Right lobe of liver (tissue), 4 donors: ENCODE measurements around the gene DLG2.

ENCODE experiments used
- POLR2A ChIP-seq: fragments of 450-650 bp; IDR thresholded peaks from one replicate; pipeline ENCODE4 v1.6.1; 2017; ENCODE audit warnings: antibody characterized with exemption, mild to moderate bottlenecking
- TF ChIP-seq, protein P1 (sequence below), 4 donors: fragments of 200-600 bp in 3 of 4; fragments of 450-650 bp in 1 of 4; IDR thresholded peaks; one replicate each; pipeline versions ENCODE4 v1.5.1 to v1.8.0; 2016 to 2022; ENCODE audit warnings: antibody characterized with exemption in 4 of 4, mild to moderate bottlenecking in 2 of 4
- donor health status: DM: no; HTN: no; CAD: no.
- donor health status: DM: no; HTN: no; CAD: no.
- donor health status: DM: no; HTN: yes; CAD: no.

DNA sequence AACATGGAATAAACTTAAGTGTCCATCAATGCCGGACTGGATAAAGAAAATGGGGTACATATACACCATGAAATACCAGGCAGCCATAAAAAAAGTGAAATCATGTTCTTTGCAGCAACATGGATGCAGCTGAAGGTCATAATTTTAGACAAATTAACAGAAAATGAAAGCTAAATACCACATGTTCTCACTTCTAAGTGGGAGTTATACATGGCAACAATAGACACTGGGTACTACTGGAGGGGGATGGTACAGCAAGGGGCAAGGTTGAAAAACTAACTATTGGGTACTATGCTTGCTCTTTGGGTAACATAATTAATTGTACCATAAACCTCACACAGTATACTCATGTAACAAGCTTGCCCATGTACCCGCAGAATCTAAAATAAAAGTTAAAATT, 851.6 kb downstream of the DLG2 start:
- TF ChIP-seq, protein P1, sequence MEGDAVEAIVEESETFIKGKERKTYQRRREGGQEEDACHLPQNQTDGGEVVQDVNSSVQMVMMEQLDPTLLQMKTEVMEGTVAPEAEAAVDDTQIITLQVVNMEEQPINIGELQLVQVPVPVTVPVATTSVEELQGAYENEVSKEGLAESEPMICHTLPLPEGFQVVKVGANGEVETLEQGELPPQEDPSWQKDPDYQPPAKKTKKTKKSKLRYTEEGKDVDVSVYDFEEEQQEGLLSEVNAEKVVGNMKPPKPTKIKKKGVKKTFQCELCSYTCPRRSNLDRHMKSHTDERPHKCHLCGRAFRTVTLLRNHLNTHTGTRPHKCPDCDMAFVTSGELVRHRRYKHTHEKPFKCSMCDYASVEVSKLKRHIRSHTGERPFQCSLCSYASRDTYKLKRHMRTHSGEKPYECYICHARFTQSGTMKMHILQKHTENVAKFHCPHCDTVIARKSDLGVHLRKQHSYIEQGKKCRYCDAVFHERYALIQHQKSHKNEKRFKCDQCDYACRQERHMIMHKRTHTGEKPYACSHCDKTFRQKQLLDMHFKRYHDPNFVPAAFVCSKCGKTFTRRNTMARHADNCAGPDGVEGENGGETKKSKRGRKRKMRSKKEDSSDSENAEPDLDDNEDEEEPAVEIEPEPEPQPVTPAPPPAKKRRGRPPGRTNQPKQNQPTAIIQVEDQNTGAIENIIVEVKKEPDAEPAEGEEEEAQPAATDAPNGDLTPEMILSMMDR (IDR thresholded peaks at IDR 0.05) = no peak
- TF ChIP-seq POLR2A = no peak
